Ascending aorta (tissue), 2 donors: ENCODE data around the gene EXOC4. TPM values are rescaled to one million over a fixed set of nuclear protein-coding genes. Genes with fewer than 3 reads are reported as not detected.

Source experiments
- DNase-seq, 2 donors: peaks; one replicate each; pipeline ENCODE4 v3.0.0-alpha.2; 2019; ENCODE audit warnings: low spot score in 2 of 2
- H3K27ac ChIP-seq, 2 donors: fragments of 200-600 bp; sonication (generic); one replicate each; pipeline ENCODE4 v1.5.1; 2016 to 2017; ENCODE audit warnings: mild to moderate bottlenecking in 1 of 2
- H3K27me3 ChIP-seq: fragments of 200-600 bp; sonication (generic); one replicate; pipeline ENCODE4 v1.5.1; 2017
- H3K36me3 ChIP-seq, 2 donors: fragments of 200-600 bp; sonication (generic); one replicate each; pipeline ENCODE4 v1.5.1; 2016
- H3K4me1 ChIP-seq, 2 donors: fragments of 200-600 bp; sonication (generic); one replicate each; pipeline ENCODE4 v1.5.1; 2016 to 2017; ENCODE audit warnings: mild to moderate bottlenecking in 1 of 2
- H3K4me3 ChIP-seq, 2 donors: fragments of 200-600 bp; sonication (generic); one replicate each; pipeline ENCODE4 v1.5.1; 2016 to 2017; ENCODE audit warnings: mild to moderate bottlenecking in 1 of 2
- H3K9me3 ChIP-seq, 2 donors: fragments of 200-600 bp; sonication (generic); one replicate each; pipeline ENCODE4 v1.5.1; 2016
- CTCF ChIP-seq, 3 experiments: fragments of 200-600 bp in 2 of 3; fragments of 450-650 bp in 1 of 3; sonication (generic) in 2 of 3; IDR thresholded peaks; one replicate each; pipeline ENCODE4 v1.5.1; 2016 to 2019; ENCODE audit warnings: antibody characterized with exemption in 3 of 3, mild to moderate bottlenecking in 1 of 3, moderate library complexity in 1 of 3
- intact Hi-C: fragments of 100-400 bp; cut with DNase I; formaldehyde crosslinking; loops from one replicate; pipeline ENCODE4 v1.15.1; 2023
- total RNA-seq: library from RNA; depleted of rRNA; stranded (reverse); fragments of >200 nt; gene quantifications from one replicate; pipeline ENCODE4 v1.1.0, GENCODE V29; 2016

EXOC4 gene
- total RNA-seq, 1 donor from 2014 or later = 27.1 TPM

GRCh38 chr7:133934262-133934976 lies 681.5 kb downstream of the EXOC4 start:
- no peak for TF ChIP-seq CTCF (IDR thresholded peaks at IDR 0.05)
- no peak for DNase-seq
- Histone ChIP-seq H3K36me3 (peaks cover 6 to 17% of the 10 kb centered on the region in 2 donors), H3K27ac (no peak overlapping the region), H3K4me1 (no peaks in the 10 kb centered on the region), H3K9me3 (no peaks in the 10 kb centered on the region), H3K4me3 (no peak overlapping the region), H3K27me3 (no peaks in the 10 kb centered on the region)
- intact Hi-C loops = no loop called here

- Histone ChIP-seq H3K4me1 (no peaks in the 10 kb centered on the region), H3K27me3 (no peaks in the 10 kb centered on the region), H3K36me3 (peaks cover 7 to 17% of the 10 kb centered on the region in 2 donors), H3K27ac (no peak overlapping the region), H3K9me3 (no peaks in the 10 kb centered on the region), H3K4me3 (no peak overlapping the region)
- TF ChIP-seq CTCF (IDR thresholded peaks at IDR 0.05) = no peak
- no peak for DNase-seq
- intact Hi-C loops = no loop called here
Measured at GRCh38 chr7:133934977-133935330, 682.1 kb downstream of the EXOC4 start.

- Histone ChIP-seq H3K36me3 (peaks cover 9 to 17% of the 10 kb centered on the region in 2 donors), H3K9me3 (no peaks in the 10 kb centered on the region), H3K27me3 (no peaks in the 10 kb centered on the region), H3K27ac (no peak overlapping the region), H3K4me3 (no peak overlapping the region), H3K4me1 (no peaks in the 10 kb centered on the region)
- no peak for TF ChIP-seq CTCF (IDR thresholded peaks at IDR 0.05)
- no peak for DNase-seq
- intact Hi-C loops = no loop called here
Measured at GRCh38 chr7:133936074-133936473, 683.2 kb downstream of the EXOC4 start.

GRCh38 chr7:133937786-133938185 lies 684.9 kb downstream of the EXOC4 start:
- Histone ChIP-seq H3K4me1 (no peaks in the 10 kb centered on the region), H3K27ac (no peak overlapping the region), H3K9me3 (no peaks in the 10 kb centered on the region), H3K4me3 (no peak overlapping the region), H3K36me3 (peaks cover 9 to 17% of the 10 kb centered on the region in 2 donors), H3K27me3 (no peaks in the 10 kb centered on the region)
- DNase-seq = no peak
- intact Hi-C loops = no loop called here
- TF ChIP-seq CTCF (IDR thresholded peaks at IDR 0.05) = no peak

GRCh38 chr7:133940368-133940767 lies 687.5 kb downstream of the EXOC4 start:
- no peak for DNase-seq
- no peak for TF ChIP-seq CTCF (IDR thresholded peaks at IDR 0.05)
- H3K4me3 ChIP-seq = no peak overlapping the region
- H3K27me3 ChIP-seq = no peaks in the 10 kb centered on the region
- H3K9me3 ChIP-seq = no peaks in the 10 kb centered on the region
- no peaks in the 10 kb centered on the region for H3K4me1 ChIP-seq
- intact Hi-C loops = no loop called here
- H3K36me3 ChIP-seq = peaks cover 9 to 17% of the 10 kb centered on the region in 2 donors
- no peak overlapping the region for H3K27ac ChIP-seq

GRCh38 chr7:133941496-133941895 lies 688.6 kb downstream of the EXOC4 start:
- intact Hi-C loops = no loop called here
- Histone ChIP-seq H3K27me3 (no peaks in the 10 kb centered on the region), H3K27ac (no peak overlapping the region), H3K4me3 (no peak overlapping the region), H3K9me3 (no peaks in the 10 kb centered on the region), H3K36me3 (peaks cover 9 to 17% of the 10 kb centered on the region in 2 donors), H3K4me1 (no peaks in the 10 kb centered on the region)
- no peak for TF ChIP-seq CTCF (IDR thresholded peaks at IDR 0.05)
- DNase-seq = no peak
